Lower leg skin (tissue), 3 donors: Measurements from ENCODE around the gene SFTPD.

Experiments
- POLR2A ChIP-seq, 2 donors: fragments of 450-650 bp; IDR thresholded peaks; one replicate each; pipeline ENCODE4 v1.6.1; 2016 to 2017; ENCODE audit warnings: antibody characterized with exemption in 2 of 2, mild to moderate bottlenecking in 1 of 2, moderate library complexity in 1 of 2
- TF ChIP-seq, protein P1 (sequence below), 3 donors: fragments of 450-650 bp; IDR thresholded peaks; one replicate each; pipeline ENCODE4 v1.5.1; 2016; ENCODE audit warnings: antibody characterized with exemption in 3 of 3, mild to moderate bottlenecking in 3 of 3, moderate library complexity in 2 of 3

GRCh38 chr10:79938728-79939406 lies 10.0 kb downstream of the SFTPD start:
- TF ChIP-seq, protein P1, sequence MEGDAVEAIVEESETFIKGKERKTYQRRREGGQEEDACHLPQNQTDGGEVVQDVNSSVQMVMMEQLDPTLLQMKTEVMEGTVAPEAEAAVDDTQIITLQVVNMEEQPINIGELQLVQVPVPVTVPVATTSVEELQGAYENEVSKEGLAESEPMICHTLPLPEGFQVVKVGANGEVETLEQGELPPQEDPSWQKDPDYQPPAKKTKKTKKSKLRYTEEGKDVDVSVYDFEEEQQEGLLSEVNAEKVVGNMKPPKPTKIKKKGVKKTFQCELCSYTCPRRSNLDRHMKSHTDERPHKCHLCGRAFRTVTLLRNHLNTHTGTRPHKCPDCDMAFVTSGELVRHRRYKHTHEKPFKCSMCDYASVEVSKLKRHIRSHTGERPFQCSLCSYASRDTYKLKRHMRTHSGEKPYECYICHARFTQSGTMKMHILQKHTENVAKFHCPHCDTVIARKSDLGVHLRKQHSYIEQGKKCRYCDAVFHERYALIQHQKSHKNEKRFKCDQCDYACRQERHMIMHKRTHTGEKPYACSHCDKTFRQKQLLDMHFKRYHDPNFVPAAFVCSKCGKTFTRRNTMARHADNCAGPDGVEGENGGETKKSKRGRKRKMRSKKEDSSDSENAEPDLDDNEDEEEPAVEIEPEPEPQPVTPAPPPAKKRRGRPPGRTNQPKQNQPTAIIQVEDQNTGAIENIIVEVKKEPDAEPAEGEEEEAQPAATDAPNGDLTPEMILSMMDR (IDR thresholded peaks at IDR 0.05), result no peak
- TF ChIP-seq POLR2A (IDR thresholded peaks at IDR 0.05), result no peak
